HG02870 (cell line): ENCODE results near the gene VAV2.
"Not testable (repeated sequence)": the region's sequence is repeated elsewhere in the genome, so short reads cannot be mapped to it uniquely, and the experiment has no call there.

ENCODE experiments used
- ATAC-seq: cut with Tn5 transposase; IDR thresholded peaks from one replicate; pipeline ENCODE4 v1.9.1; 2021; ENCODE audit warnings: mild to moderate bottlenecking, moderate library complexity; ENCODE audit not compliant: unreplicated experiment

Gene VAV2

DNA sequence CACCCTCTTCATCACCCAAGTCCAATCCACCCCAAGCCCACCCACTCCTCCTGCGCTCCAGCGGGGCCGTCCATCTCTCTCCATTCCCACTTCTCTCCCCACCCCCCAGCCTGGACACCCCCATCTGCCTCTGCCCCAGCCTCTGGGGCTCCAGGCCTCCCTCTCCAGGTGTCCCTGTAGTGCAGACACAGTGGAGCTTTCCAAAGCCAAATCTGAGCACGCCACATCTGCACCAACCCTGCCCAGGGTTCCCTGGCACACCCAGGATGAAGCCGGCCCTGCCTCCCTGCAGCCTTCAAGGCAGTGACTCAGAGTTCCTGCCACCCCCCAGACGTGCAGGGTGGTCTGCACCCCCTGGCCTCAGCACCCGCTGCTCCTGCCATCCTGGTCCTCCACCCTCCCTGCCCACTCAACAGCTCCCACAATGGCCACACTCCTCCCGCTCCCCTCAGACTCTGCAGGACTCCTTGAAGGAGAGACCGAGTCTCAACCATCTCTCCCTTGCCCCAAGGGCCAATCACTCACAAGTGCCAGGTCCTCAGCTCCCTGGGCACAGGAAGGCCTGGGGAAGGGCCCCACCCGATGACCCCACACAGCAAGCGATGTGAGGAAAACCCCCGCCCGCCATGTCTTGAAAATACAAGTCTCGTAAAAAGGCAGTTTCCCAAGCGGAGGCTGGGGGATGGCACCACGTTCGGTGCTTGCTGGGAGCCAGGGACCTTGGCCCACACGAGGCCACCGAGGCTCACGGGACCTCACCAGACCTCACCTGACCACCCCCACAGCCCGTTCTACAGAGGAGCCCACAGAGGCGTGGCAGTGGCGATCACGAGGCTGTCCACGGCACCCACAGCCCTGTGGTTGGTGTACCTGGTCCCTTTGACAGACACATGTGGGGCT is 22.2 kb downstream of the VAV2 start:
- no peak for ATAC-seq

DNA sequence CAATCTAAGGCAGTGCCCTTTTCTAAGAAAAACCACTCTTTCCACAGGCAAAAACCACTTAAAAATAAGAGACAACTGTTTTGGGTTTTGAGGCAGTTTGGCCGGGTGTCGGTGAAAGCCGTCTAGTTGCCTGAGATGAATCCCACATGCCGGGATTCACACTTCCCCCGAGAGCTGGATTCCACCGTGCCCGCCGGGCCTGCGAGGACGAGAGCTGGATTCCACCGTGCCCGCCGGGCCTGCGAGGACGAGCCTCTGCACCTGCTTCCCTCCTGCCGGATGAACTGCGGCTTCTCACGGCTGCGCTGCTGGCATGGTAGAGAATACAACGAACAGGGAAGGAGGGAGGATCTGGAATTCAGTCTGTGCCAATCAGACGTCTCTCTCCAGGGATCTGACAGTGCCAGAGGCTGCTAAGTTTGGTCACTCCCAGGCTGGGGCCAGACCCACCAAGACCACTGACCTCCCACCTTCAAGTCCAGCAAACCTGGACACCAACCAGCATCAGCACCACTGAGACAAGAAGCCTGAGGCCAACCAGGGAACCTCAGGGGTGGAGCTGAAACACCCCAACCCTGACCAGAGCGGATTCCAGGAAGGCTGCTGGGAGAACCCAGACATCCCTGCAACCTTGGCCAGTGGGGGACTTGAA is 23.0 kb downstream of the VAV2 start:
- no peak for ATAC-seq

DNA sequence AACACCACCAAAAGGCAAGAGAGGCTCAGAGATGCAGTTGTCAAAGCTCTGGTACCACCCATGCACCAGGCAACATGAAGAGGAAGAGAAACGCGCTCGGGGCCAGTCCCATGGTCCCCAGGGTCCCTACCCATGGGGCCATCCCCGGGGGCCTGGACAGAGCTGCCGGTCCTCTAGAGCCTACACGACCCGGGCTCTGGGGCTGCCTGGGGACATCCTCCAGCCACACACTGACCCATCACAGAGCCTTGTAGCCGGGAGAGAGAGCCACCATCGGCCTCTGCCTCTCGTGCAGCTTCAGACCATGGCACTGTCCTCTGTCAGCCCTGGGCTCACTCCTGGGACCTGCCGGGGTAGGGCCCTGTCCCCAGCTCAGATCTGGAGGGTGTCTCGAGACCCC is 23.7 kb downstream of the VAV2 start:
- ATAC-seq: no peak

GRCh38 chr9:133967024-133967741 is 24.9 kb downstream of the VAV2 start:
- no peak for ATAC-seq

DNA sequence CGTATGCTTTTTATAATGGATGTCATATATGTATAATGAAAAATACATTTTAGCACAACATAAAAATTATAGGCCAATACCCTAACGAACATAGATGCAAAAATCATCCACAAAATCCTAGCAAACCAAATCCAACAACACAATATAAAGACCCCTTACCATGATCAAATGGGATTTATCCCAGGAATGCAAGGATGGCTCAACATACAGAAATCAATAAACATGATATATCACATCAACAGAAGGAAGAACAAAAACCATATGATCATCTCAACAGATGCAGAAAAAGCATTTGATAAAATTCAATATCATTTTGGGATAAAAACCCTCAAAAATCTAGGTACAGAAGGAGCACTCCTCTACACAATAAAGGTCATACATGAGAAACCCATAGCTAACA is 27.7 kb downstream of the VAV2 start:
- no peak for ATAC-seq

DNA sequence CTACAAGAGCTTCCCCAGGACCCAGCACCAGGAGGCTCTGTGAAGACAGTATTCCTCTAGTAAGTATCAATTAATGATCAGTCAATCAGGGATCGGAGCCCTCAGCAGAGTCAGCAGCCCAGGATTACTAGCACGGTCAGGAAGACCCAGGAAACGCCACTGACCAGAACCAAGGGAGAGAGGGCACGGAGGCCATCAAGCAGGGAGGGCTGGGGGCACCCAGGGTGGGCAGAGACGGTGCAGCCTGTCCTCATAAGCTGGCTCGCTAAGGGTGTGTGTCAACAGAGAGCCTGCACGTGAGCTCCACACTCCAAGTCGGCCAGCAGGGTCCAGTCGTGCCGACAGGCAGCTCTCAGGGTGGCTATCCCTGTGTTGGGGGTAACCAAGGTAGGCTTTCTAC is 29.0 kb downstream of the VAV2 start:
- no peak for ATAC-seq

DNA sequence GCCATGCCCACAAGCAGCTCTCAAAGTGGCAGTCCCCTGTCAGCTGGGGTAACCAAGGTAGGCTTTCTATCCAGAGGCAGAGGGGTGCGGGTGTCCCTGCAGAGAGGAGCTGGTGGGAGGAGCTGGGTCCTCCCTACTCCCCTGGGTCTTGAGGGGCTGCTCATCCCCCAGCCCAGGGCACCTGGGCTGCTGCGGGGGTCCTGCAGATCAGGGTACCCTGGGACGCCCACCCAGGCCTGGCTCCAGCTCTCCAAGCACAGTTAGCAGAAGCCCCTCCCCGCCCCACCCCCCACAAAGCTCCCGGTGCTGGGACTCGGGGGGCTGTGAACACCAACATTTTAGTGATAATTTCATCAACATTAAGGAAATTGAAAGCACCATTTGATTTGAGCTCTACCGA is 29.8 kb downstream of the VAV2 start:
- ATAC-seq: no peak

DNA sequence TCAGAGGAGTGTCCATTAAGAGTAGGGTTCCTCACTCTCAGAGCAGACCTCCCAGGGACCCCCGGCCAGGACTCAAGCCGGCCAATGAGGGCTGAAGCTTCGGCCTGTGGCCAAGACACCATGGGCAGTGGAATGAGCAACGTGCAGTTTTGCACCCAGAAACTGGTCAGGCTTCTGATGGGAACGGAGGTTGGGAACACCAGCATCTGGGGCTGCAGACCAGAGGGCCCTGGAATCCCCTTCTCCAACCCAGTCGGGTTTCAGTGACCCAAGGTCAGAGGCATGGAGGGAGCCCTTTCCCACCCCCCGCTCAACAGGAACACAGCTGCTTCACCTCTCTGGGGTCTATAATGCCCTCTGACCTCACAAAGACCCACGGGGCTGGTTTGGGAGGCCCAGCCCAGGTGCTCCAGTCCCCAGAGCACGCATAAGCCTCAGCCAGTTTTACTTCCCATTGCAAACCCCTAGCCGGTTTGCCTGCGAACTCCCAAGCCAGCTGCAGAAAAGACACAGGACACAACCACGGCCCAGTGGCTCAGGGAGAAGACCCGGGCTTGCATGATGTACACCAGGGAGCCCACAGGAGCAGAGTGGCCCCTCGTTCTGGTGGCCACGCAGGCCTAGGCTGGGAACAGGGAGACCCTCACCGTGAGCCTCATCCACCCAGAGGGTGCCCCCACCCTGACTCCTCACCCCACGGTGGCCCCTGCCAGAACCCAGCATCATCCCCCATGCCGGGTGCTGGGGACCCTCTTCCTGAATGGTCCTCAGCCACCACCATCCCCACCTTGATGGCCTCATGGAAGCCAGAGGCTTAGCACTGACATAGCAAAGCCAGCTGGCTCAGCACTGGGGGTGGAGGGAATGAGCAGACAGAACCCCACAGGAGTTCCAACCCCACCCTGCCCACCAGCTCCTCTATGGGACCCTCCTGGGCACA is 30.6 kb downstream of the VAV2 start:
- no peak for ATAC-seq

DNA sequence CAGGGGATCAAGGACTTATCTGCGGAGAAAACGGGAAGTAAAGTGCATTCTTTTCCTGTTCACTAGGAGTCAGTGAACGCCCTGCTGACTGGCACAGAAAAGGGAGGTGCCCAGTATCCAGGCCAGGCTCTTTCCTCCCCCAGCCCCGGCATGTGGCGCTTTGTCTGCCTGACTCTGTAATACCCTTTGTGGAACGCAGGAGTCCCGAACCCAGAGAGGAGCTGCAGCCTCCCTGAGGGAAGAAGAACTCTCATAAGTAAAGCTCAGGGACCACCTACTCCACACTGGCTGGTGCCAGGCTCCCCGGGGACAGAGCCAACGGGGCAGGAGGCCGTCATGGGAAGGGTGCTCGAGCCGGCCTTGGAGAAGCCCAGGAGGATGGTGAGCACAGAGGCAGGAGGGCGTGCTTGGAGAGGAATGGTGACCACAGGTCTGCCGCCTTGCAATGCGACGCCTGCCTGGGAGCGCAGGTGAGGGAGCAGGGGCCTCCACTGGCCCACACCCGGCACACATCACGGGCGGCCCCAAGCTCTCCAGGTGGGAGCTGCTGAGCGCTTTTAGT is 31.5 kb downstream of the VAV2 start:
- no peak for ATAC-seq

GRCh38 chr9:133959966-133960567 is 32.1 kb downstream of the VAV2 start:
- ATAC-seq: no peak

GRCh38 chr9:133959171-133959570 is 33.0 kb downstream of the VAV2 start:
- no peak for ATAC-seq

GRCh38 chr9:133958756-133959155 is 33.4 kb downstream of the VAV2 start:
- no peak for ATAC-seq

- not testable (repeated sequence) for ATAC-seq
These were observed 34.4 kb downstream of the VAV2 start for GRCh38 chr9:133957772-133958171.

- ATAC-seq: no peak
These were observed 34.8 kb downstream of the VAV2 start for GRCh38 chr9:133957328-133957727.

DNA sequence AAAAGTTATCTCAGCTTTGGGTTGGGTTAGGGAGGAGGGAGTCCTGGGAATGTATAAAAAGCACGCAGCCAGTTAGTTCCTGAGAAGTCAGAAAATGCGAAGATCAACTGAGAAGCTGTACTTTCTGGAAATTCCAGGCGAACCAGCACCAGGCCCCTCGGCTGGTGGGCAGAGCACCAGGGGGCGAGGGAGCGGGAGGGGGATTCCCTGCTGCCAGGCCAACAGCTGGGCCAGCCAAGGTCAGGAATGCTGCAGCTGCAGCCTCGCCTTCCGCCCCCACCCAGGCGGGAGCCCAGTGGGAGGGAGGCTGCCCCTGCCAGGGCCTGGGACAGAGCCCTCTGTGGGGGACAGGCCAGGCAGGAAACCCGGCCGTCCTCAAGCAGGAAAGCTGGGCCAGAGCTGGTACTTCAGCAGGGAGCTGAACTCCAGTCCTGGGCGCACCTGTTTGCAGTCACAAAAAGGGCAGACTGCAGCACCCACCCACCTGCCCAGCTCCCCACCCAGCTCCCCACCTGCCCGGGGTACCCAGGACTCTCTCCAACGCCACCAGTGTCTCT is 35.5 kb downstream of the VAV2 start:
- no peak for ATAC-seq

GRCh38 chr9:133955821-133956411 is 36.2 kb downstream of the VAV2 start:
- ATAC-seq: no peak

- ATAC-seq: no peak
These were observed 37.1 kb downstream of the VAV2 start for GRCh38 chr9:133954862-133955529.

- ATAC-seq: no peak
These were observed 38.0 kb downstream of the VAV2 start for GRCh38 chr9:133953976-133954709.
